ENCODE measurements around the gene KRTAP26-1.

KRTAP26-1 gene

DNA sequence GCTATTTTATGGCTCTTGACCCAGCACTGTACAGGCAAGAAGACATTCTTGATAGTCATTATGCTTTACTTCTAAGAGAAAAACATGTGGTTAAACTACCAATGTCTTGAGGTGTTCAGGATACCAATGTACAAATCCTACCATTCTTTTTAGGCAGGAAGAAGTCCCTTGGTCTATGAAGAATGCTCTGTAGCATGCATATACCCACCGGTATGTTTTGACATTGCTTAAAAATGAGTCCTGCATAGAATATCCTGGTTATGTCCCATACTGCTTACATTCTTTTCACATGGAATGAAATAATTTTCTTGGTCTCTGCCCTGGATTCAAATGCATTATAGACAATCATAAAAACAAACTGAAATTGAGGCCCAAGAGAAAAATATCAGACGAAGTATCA lies 12.6 kb upstream of the KRTAP26-1 start:
- no peak overlapping the region for H3K4me3 Mint-ChIP-seq
- no peaks in the 10 kb centered on the region for H3K4me1 Mint-ChIP-seq (ENCODE audit: low read depth in 2 of 2)
- H3K9me3 Mint-ChIP-seq = peaks cover 0 to 6% of the 10 kb centered on the region in 2 donors
- H3K27me3 Mint-ChIP-seq = no peaks in the 10 kb centered on the region
- ATAC-seq (replicated peaks) (no peak), DNase-seq (no peak)
- H3K27ac Mint-ChIP-seq = no peak overlapping the region
- no peaks in the 10 kb centered on the region for H3K36me3 Mint-ChIP-seq (ENCODE audit: insufficient read depth)

DNA sequence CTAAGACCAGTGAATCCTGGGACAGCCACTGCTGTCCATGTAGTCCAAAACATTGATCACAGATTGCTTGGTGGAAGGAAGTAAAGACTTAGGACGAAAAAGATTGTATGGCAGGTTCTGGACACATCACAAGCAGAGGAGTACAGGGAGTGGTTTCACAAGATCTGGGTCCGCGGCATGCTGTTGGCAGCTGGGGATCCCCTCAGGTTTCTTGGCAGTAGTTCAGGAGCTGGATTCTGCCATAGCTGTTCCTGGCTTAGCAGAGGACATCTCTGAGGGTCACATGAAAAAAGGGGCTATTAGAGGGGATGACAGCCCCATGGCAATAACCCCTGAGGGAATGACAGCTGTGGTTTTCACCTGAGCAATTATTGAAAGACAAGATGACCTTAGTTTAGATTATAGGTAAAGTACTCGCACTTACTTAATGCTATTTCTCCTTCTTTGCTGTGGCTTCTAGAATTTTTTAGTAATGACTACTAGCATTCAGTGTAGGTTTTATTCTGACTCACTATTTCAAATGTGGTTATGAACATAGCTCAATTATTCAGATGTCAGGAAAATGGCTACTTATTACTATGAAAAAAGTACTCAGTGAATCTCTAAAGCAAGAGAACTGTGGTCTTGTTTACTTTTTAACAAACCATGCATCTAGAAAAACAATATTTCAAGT lies 9.2 kb upstream of the KRTAP26-1 start:
- no peaks in the 10 kb centered on the region for H3K27me3 Mint-ChIP-seq
- no peak overlapping the region for H3K4me3 Mint-ChIP-seq
- no peaks in the 10 kb centered on the region for H3K36me3 Mint-ChIP-seq (ENCODE audit: insufficient read depth)
- H3K27ac Mint-ChIP-seq = no peak overlapping the region
- H3K9me3 Mint-ChIP-seq = no peaks in the 10 kb centered on the region
- H3K4me1 Mint-ChIP-seq (ENCODE audit: low read depth in 2 of 2) = no peaks in the 10 kb centered on the region
- ATAC-seq (replicated peaks) = no peak
- DNase-seq = no peak

DNA sequence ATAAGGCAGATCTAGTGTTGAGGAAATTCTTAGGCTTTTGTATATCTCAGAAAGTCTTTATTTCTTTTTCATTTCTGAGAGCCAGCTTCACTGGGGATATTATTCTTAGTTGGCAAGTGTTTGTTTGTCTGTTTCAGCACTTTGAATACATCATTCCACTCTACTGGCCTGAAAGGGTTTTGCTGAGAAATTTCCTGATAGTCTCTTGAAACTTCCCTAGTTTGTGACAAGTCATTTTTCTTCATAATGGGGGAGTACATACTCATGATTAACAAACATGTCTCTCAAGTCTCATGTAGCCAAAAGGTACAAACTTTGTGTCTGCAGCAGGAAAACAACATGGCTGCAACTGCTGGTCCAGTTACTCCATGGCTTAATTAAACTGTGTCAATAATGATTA lies 6.3 kb upstream of the KRTAP26-1 start:
- Mint-ChIP-seq H3K4me1 (ENCODE audit: low read depth in 2 of 2) (no peaks in the 10 kb centered on the region), H3K9me3 (no peaks in the 10 kb centered on the region), H3K4me3 (no peak overlapping the region), H3K36me3 (ENCODE audit: insufficient read depth) (no peaks in the 10 kb centered on the region), H3K27ac (no peak overlapping the region), H3K27me3 (no peaks in the 10 kb centered on the region)
- no peak for DNase-seq
- no peak for ATAC-seq (replicated peaks)

DNA sequence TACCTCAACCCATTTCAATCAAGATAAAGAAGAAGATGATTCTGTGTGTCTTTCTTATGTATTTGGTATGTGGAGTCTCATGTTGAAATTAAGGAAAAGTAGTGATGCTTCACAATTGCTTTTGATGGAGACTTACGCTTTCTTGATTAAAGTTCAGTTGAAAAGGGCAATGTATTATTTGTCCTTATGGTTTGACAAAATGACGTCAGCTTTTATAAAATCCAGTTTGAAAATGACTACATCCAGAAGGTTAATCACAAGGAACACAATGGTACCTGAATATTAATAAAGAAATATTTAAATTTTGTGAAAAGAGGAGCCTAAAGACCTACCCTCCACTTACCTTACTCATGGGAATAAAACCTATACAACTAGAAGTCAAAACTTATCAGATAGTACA lies 4.4 kb downstream of the KRTAP26-1 start:
- Mint-ChIP-seq H3K36me3 (ENCODE audit: insufficient read depth) (no peaks in the 10 kb centered on the region), H3K27ac (no peak overlapping the region), H3K9me3 (peaks cover 2 to 8% of the 10 kb centered on the region in 2 donors), H3K4me3 (no peak overlapping the region), H3K27me3 (no peaks in the 10 kb centered on the region), H3K4me1 (ENCODE audit: low read depth in 2 of 2) (no peaks in the 10 kb centered on the region)
- no peak for DNase-seq
- ATAC-seq (replicated peaks) = no peak

DNA sequence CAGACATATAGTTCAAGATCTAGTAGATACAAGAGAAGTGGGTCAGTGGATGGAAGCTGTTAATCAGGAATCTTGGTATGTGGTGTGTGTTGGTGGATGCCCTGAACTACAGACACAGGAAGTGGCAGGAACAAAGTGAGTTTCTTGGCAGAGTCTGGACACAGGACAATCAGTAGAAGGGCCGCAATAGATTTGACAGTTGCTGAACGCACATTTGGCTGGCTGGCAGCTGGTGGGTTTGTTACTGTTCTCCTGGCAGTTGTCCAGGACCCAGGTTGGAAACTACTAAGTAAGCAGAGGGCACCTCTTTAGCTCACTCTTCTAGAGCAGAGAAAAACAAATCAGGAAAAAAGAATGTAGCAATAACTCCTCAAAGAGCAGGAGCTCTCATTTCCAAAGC lies 13.2 kb downstream of the KRTAP26-1 start:
- H3K4me3 Mint-ChIP-seq = no peak overlapping the region
- ATAC-seq (replicated peaks) = no peak
- H3K9me3 Mint-ChIP-seq = peaks cover 0 to 3% of the 10 kb centered on the region in 2 donors
- H3K27ac Mint-ChIP-seq = no peak overlapping the region
- no peaks in the 10 kb centered on the region for H3K36me3 Mint-ChIP-seq (ENCODE audit: insufficient read depth)
- H3K27me3 Mint-ChIP-seq = no peaks in the 10 kb centered on the region
- no peak for DNase-seq
- no peaks in the 10 kb centered on the region for H3K4me1 Mint-ChIP-seq (ENCODE audit: low read depth in 2 of 2)

DNA sequence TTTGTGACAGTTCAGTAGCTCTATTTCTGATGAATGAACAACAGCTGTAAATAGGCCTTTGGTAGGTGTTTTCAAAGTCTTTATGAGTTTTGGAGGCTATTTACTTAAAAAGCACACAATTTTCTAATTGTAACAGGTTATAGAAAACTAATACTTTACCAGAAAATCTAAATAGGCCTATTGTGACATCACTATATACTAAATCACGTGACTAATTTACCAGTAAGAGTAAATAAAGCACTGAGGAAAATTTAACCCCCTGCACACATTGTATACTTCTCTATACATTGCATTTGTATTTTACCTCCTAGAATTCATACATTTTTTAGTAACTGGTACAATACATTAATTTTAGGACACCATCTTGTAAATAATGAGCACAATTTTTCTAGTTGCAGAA lies 15.0 kb downstream of the KRTAP26-1 start:
- Mint-ChIP-seq H3K27ac (no peak overlapping the region), H3K27me3 (no peaks in the 10 kb centered on the region), H3K36me3 (ENCODE audit: insufficient read depth) (no peaks in the 10 kb centered on the region), H3K4me1 (ENCODE audit: low read depth in 2 of 2) (no peaks in the 10 kb centered on the region), H3K4me3 (no peak overlapping the region), H3K9me3 (peaks cover 0 to 6% of the 10 kb centered on the region in 2 donors)
- ATAC-seq (replicated peaks) (no peak), DNase-seq (no peak)

DNA sequence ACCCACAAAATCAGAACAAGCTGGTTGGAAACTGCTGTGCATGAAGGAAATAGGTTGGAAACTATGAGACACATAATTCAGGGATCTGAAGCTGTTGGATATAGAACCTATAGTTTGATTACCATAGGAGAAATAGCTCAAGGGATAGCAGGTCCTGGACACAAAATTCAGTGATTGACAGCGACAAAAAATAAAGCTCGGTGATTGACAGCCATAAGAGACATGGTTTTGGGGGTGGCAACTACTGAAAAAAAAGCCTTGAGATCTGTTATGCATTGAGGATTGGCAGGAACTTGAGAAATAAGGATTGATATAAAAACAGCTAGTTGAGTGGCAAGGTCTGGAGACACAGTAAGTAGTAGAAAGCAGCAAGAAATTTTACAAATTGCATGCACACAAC lies 30.9 kb downstream of the KRTAP26-1 start, which contains the start of gene KRTAP25-1:
Gene KRTAP25-1, minus strand, starts transcription at position 300 of the 400 bp plus-strand sequence. Its CDS starts 24 bp downstream, at position 276.
- Mint-ChIP-seq H3K27ac (no peak within 1 kb of the TSS), H3K4me1 (ENCODE audit: low read depth in 2 of 2) (no peaks in the 10 kb centered on the region)

DNA sequence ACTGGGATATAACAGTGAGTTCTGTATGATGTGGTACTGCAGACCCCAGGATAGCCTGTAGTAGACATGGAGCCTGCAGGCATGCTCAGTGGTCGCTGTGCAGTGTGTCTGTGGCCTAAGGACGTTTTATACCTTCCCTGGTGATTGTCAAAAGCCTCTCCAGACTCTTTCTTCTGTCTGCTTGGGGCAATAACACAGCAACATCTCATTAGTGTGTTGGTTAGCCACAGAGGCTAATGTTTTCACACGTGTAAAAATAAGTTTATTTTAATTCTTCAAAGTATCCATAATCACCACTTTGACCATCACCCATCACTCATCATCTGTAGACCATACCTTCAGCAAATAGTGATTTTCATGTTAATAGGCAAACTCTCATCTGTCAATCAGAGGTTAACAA lies 37.3 kb downstream of the KRTAP26-1 start, which contains the start of gene KRTAP24-1:
Gene KRTAP24-1, minus strand, starts transcription at position 101 of the 400 bp plus-strand sequence. Its CDS starts 18 bp downstream, at position 83.
- no peak within 1 kb of the TSS for H3K4me3 Mint-ChIP-seq
- H3K36me3 Mint-ChIP-seq (ENCODE audit: insufficient read depth) = no peaks in the 10 kb centered on the region
- no peaks in the 10 kb centered on the region for H3K27me3 Mint-ChIP-seq
- no peaks in the 10 kb centered on the region for H3K4me1 Mint-ChIP-seq (ENCODE audit: low read depth in 2 of 2)
- H3K9me3 Mint-ChIP-seq = peaks cover 0 to 3% of the 10 kb centered on the region in 2 donors
- ATAC-seq (replicated peaks) (no peak), DNase-seq (no peak)
- no peak within 1 kb of the TSS for H3K27ac Mint-ChIP-seq

More for the DNA sequence above, 30.9 kb downstream of the KRTAP26-1 start, which contains the start of gene KRTAP25-1:
- no peak for ATAC-seq (replicated peaks)
- Mint-ChIP-seq H3K9me3 (peaks cover 0 to 2% of the 10 kb centered on the region in 2 donors), H3K27me3 (no peaks in the 10 kb centered on the region), H3K36me3 (ENCODE audit: insufficient read depth) (no peaks in the 10 kb centered on the region), H3K4me3 (no peak within 1 kb of the TSS)
- DNase-seq = no peak

DNA sequence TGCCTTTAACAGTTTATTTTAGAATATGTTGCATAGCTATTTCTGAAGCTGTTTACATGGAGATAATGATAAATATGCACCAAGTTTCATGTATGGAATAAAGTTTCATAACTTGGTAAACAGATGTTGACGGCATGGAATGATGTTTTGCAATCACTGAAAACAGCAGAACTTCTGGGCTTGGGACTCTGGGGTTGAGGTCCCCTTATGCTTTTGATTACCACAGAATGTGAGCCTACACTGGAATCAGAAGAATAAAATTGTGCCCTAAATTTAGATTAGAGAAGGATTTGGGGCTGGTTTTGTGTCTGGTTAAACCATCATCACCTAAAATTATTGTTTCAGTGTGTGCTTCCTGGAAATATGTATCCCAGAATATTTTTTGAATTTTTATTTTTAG lies 48.5 kb downstream of the KRTAP26-1 start:
- Mint-ChIP-seq H3K27me3 (no peaks in the 10 kb centered on the region), H3K4me1 (ENCODE audit: low read depth in 2 of 2) (no peaks in the 10 kb centered on the region), H3K27ac (no peak overlapping the region), H3K36me3 (ENCODE audit: insufficient read depth) (no peaks in the 10 kb centered on the region), H3K9me3 (peaks cover 6 to 8% of the 10 kb centered on the region in 2 donors), H3K4me3 (no peak overlapping the region)
- DNase-seq (no peak), ATAC-seq (replicated peaks) (no peak)

DNA sequence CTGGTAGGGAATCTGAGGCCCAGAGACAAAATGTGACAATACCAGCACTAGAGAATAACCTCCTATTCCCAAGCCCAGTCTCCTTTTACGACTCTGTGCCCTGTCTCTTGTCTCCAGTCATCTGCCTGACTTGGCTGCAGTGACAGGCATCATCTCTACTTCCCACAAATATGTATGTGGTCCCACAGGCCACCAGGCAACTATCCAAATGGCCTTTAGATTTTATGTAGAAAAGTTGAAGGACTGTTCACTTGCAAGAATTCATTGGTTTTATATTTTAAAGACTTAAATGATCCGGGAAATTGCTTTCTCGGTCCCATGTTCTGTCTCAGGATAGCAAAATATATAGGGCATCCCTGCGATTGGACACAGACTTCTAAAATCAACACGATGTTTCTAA lies 49.0 kb downstream of the KRTAP26-1 start:
- ATAC-seq (replicated peaks) = no peak

DNA sequence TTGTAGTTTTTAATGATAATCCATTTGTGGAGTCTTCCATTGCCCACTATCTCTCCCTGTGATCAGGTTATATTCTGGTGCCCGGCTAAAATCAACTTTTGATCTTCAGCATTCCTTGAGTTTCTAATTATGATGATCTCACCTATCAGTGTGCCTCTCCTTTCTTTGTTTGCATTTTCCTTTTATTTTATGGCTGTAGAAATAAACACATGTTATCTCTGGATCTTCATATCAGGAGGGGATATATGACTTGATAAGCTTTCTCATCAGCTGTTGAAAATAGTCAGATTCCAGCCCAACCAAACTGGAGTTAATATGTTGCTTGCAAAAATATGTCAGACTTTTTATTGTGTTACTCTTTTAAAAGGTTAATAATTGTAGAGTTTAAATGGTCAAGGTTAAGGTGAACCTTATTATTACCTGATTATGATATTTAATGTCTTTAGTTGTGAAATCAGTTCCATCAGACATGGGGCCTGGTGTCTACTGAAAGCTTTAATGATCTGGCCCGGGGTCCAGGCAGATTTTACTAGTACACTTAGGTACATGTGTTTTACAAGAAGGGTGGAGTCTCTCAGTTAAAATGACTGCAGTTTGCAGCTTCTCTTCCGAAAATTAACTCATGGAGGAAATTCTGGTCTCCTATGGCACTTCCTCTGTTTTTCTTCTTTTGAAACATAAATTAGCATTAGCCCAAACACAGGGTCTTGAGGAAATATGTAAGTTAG lies 50.1 kb downstream of the KRTAP26-1 start:
- H3K9me3 Mint-ChIP-seq = peaks cover 6 to 8% of the 10 kb centered on the region in 2 donors
- ATAC-seq (replicated peaks) (no peak), DNase-seq (no peak)
- H3K27me3 Mint-ChIP-seq = no peaks in the 10 kb centered on the region
- H3K4me3 Mint-ChIP-seq = no peak overlapping the region
- no peaks in the 10 kb centered on the region for H3K36me3 Mint-ChIP-seq (ENCODE audit: insufficient read depth)
- no peak overlapping the region for H3K27ac Mint-ChIP-seq
- H3K4me1 Mint-ChIP-seq (ENCODE audit: low read depth in 2 of 2) = no peaks in the 10 kb centered on the region

More for the DNA sequence above, 49.0 kb downstream of the KRTAP26-1 start:
- H3K36me3 Mint-ChIP-seq (ENCODE audit: insufficient read depth) = no peaks in the 10 kb centered on the region
- H3K9me3 Mint-ChIP-seq = peaks cover 6 to 8% of the 10 kb centered on the region in 2 donors
- no peaks in the 10 kb centered on the region for H3K27me3 Mint-ChIP-seq
- no peak overlapping the region for H3K4me3 Mint-ChIP-seq
- H3K4me1 Mint-ChIP-seq (ENCODE audit: low read depth in 2 of 2) = no peaks in the 10 kb centered on the region
- H3K27ac Mint-ChIP-seq = no peak overlapping the region
- no peak for DNase-seq
